K562 (cell line): ENCODE measurements around the gene NOTCH3. TPM values are rescaled to one million over a fixed set of nuclear protein-coding genes. Genes with fewer than 3 reads are reported as not detected.

Source experiments
- GMEB1 ChIP-seq: fragments of 250-450 bp; sonication (Bioruptor Pico); IDR thresholded peaks from 2 replicates; pipeline ENCODE4 v1.4.0; 2020; ENCODE audit warnings: mild to moderate bottlenecking
- KDM4B ChIP-seq, 2 experiments: fragments of 450-650 bp in 1 of 2; sonication (generic) in 1 of 2; IDR thresholded peaks; 2 replicates each; pipeline ENCODE4 v1.6.1; 2016 to 2017; ENCODE audit warnings: borderline replicate concordance in 2 of 2, antibody characterized with exemption in 1 of 2, low read depth in 1 of 2, mild to moderate bottlenecking in 1 of 2
- MGA ChIP-seq: fragments of 450-650 bp; IDR thresholded peaks from 2 replicates; pipeline ENCODE4 v1.6.1; 2016; ENCODE audit warnings: mild to moderate bottlenecking, moderate library complexity
- PHTF2 ChIP-seq: fragments of 250-450 bp; sonication (Bioruptor Pico); IDR thresholded peaks from 2 replicates; pipeline ENCODE4 v1.5.0; 2021; ENCODE audit warnings: mild to moderate bottlenecking
- PML ChIP-seq: IDR thresholded peaks from 2 replicates; pipeline ENCODE4 v1.6.1; 2012; ENCODE audit warnings: low read length, inconsistent platforms
- ZNF239 ChIP-seq: fragments of 250-450 bp; sonication (Bioruptor Pico); IDR thresholded peaks from 2 replicates; pipeline ENCODE4 v1.4.0; 2020; ENCODE audit warnings: mild to moderate bottlenecking
- ZNF384 ChIP-seq: IDR thresholded peaks from 2 replicates; pipeline ENCODE4 v1.6.1; 2012; ENCODE audit warnings: low read depth, low read length, improper control_type of control experiment
- polyA plus RNA-seq, 8 experiments: library from polyadenylated mRNA; depleted of rRNA in 4 of 8; stranded (reverse) in 5 of 8; unstranded in 3 of 8; fragments of >200 nt; fragmentation: Nextera tagmentation in 2 of 8; fragmentation: Illumina TruSeq in 1 of 8; extraction: Ambion mirVana in 2 of 8; extraction: Trizol in 1 of 8; gene quantifications; 2 replicates each; pipeline versions ENCODE4 v1.2.1 to v1.2.3, GENCODE V29; 2011 to 2014; ENCODE audit warnings: inconsistent platforms in 1 of 8, missing spikeins in 1 of 8
- total RNA-seq, 7 experiments: library from RNA; depleted of rRNA in 6 of 7; stranded (reverse); fragments of >200 nt in 6 of 7; fragmentation: Illumina TruSeq in 2 of 7; extraction: Trizol in 2 of 7; gene quantifications; 2 replicates each; pipeline versions ENCODE4 v1.2.1 to v1.2.3, GENCODE V29; 2011 to 2021; ENCODE audit warnings: low replicate concordance in 1 of 7
- TF ChIP-seq, protein P1 (sequence below): sonication (generic); formaldehyde crosslinking; IDR thresholded peaks from 2 replicates; pipeline ENCODE4 v1.9.0; 2022; ENCODE audit warnings: mild to moderate bottlenecking, missing genetic modification reagents
- TF ChIP-seq, protein P2 (sequence below): fragments of 250-450 bp; sonication (Bioruptor Pico); IDR thresholded peaks from 2 replicates; pipeline ENCODE4 v1.8.0; 2022; ENCODE audit warnings: inconsistent platforms

Gene NOTCH3
- total and polyA plus RNA-seq, 9 of the 15 experiments (the other 6 are each of a cell fraction or from before 2014, with no cell fraction given), result under 0.01 to 1.2 (median 0.16) TPM

GRCh38 chr19:15187026-15188007, 13.5 kb downstream of the NOTCH3 start (continued):
- TF ChIP-seq, protein P1, sequence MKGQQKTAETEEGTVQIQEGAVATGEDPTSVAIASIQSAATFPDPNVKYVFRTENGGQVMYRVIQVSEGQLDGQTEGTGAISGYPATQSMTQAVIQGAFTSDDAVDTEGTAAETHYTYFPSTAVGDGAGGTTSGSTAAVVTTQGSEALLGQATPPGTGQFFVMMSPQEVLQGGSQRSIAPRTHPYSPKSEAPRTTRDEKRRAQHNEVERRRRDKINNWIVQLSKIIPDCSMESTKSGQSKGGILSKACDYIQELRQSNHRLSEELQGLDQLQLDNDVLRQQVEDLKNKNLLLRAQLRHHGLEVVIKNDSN (CRISPR knock-in tag), result peak; percentile 12; the same call in 1 of the 2 replicates
- 0 out of 2 replicates have a peak, but pooled peaks have one; percentile 29 for TF ChIP-seq MGA
- TF ChIP-seq GMEB1 (CRISPR knock-in tag), result no peak
- no peak for TF ChIP-seq PML
- TF ChIP-seq, protein P2, sequence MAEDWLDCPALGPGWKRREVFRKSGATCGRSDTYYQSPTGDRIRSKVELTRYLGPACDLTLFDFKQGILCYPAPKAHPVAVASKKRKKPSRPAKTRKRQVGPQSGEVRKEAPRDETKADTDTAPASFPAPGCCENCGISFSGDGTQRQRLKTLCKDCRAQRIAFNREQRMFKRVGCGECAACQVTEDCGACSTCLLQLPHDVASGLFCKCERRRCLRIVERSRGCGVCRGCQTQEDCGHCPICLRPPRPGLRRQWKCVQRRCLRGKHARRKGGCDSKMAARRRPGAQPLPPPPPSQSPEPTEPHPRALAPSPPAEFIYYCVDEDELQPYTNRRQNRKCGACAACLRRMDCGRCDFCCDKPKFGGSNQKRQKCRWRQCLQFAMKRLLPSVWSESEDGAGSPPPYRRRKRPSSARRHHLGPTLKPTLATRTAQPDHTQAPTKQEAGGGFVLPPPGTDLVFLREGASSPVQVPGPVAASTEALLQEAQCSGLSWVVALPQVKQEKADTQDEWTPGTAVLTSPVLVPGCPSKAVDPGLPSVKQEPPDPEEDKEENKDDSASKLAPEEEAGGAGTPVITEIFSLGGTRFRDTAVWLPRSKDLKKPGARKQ (CRISPR knock-in tag), result no peak
- TF ChIP-seq ZNF239 (CRISPR knock-in tag), result no peak
- TF ChIP-seq KDM4B (IDR thresholded peaks at IDR 0.05; ENCODE audit: borderline replicate concordance in 2 of 2, low read depth in 1 of 2), result no peak
- no peak for TF ChIP-seq PHTF2
- TF ChIP-seq ZNF384, result no peak
